Type B pancreatic cell (in vitro differentiated cells): ENCODE measurements around the gene MIOX. TPM values are rescaled to one million over a fixed set of nuclear protein-coding genes. Genes with fewer than 3 reads are reported as not detected.
A peak's percentile ranks its signal among the peaks of the same experiment; 100 is the strongest.

Experiments
- DNase-seq: peaks from one replicate; pipeline ENCODE4 v3.0.0; 2021; ENCODE audit warnings: mixed read lengths; ENCODE audit not compliant: unreplicated experiment; ENCODE audit errors: extremely low spot score
- H3K27ac Mint-ChIP-seq: 2 replicates; pipeline ENCODE4 v1.8.0; 2021; ENCODE audit warnings: mild to moderate bottlenecking, mixed read lengths
- H3K27me3 Mint-ChIP-seq: 2 replicates; pipeline ENCODE4 v1.8.0; 2021; ENCODE audit warnings: mixed read lengths
- H3K36me3 Mint-ChIP-seq: 2 replicates; pipeline ENCODE4 v1.8.0; 2021; ENCODE audit warnings: mixed read lengths
- H3K4me1 Mint-ChIP-seq: one replicate; pipeline ENCODE4 v1.8.0; 2021; ENCODE audit warnings: mixed read lengths; ENCODE audit not compliant: unreplicated experiment
- H3K4me3 Mint-ChIP-seq: 2 replicates; pipeline ENCODE4 v1.8.0; 2021; ENCODE audit warnings: mild to moderate bottlenecking, mixed read lengths
- H3K9me3 Mint-ChIP-seq: 2 replicates; pipeline ENCODE4 v1.8.0; 2021; ENCODE audit warnings: mixed read lengths
- CTCF ChIP-seq: fragments of 200-600 bp; sonication (generic); conservative IDR thresholded peaks from 2 replicates; pipeline ENCODE4 v1.5.0; 2021; ENCODE audit warnings: antibody characterized with exemption, mild to moderate bottlenecking
- total RNA-seq: library from RNA; stranded (reverse); gene quantifications from 2 replicates; pipeline ENCODE4 v1.2.1, GENCODE V29; 2021; ENCODE audit warnings: low replicate concordance

MIOX gene
- total RNA-seq, 1 donor from 2014 or later, result not detected

GRCh38 chr22:50463188-50463900 is 23.3 kb upstream of the MIOX start:
- Mint-ChIP-seq H3K36me3 (peaks cover 13% of the 10 kb centered on the region), H3K9me3 (no peaks in the 10 kb centered on the region)
- DNase-seq, result no peak

GRCh38 chr22:50464451-50464850 is 22.2 kb upstream of the MIOX start:
- H3K27me3 Mint-ChIP-seq, result no peaks in the 10 kb centered on the region
- no peaks in the 10 kb centered on the region for H3K9me3 Mint-ChIP-seq
- H3K36me3 Mint-ChIP-seq, result peaks cover 13% of the 10 kb centered on the region
- TF ChIP-seq CTCF, result no peak
- no peak for DNase-seq
- no peaks in the 10 kb centered on the region for H3K4me1 Mint-ChIP-seq
- no peak overlapping the region for H3K27ac Mint-ChIP-seq
- no peak overlapping the region for H3K4me3 Mint-ChIP-seq

More at GRCh38 chr22:50463188-50463900, 23.3 kb upstream of the MIOX start:
- Mint-ChIP-seq H3K27ac (peak overlapping the region; percentile 73), H3K4me3 (no peak overlapping the region), H3K4me1 (no peaks in the 10 kb centered on the region), H3K27me3 (no peaks in the 10 kb centered on the region)
- no peak for TF ChIP-seq CTCF

GRCh38 chr22:50465066-50465930 is 21.4 kb upstream of the MIOX start:
- no peaks in the 10 kb centered on the region for H3K4me1 Mint-ChIP-seq
- DNase-seq, result no peak
- no peak for TF ChIP-seq CTCF
- H3K4me3 Mint-ChIP-seq, result no peak overlapping the region
- H3K9me3 Mint-ChIP-seq, result no peaks in the 10 kb centered on the region
- H3K27ac Mint-ChIP-seq, result no peak overlapping the region
- no peaks in the 10 kb centered on the region for H3K27me3 Mint-ChIP-seq
- H3K36me3 Mint-ChIP-seq, result peaks cover 13% of the 10 kb centered on the region

- Mint-ChIP-seq H3K4me1 (peaks cover 11% of the 10 kb centered on the region), H3K36me3 (peaks cover 7% of the 10 kb centered on the region), H3K9me3 (no peaks in the 10 kb centered on the region), H3K27me3 (no peaks in the 10 kb centered on the region), H3K4me3 (no peak overlapping the region), H3K27ac (no peak overlapping the region)
- TF ChIP-seq CTCF, result no peak
- no peak for DNase-seq
Measured at GRCh38 chr22:50467341-50467740, 19.3 kb upstream of the MIOX start.

GRCh38 chr22:50467773-50468440 is 18.8 kb upstream of the MIOX start:
- no peak for TF ChIP-seq CTCF
- H3K4me3 Mint-ChIP-seq, result no peak overlapping the region
- H3K27ac Mint-ChIP-seq, result no peak overlapping the region
- no peak for DNase-seq
- H3K4me1 Mint-ChIP-seq, result peaks cover 13% of the 10 kb centered on the region
- H3K36me3 Mint-ChIP-seq, result peaks cover 6% of the 10 kb centered on the region
- H3K9me3 Mint-ChIP-seq, result no peaks in the 10 kb centered on the region
- no peaks in the 10 kb centered on the region for H3K27me3 Mint-ChIP-seq
